Transverse colon (tissue), 4 donors: ENCODE results near the gene BICDL1. TPM values are rescaled to one million over a fixed set of nuclear protein-coding genes. Genes with fewer than 3 reads are reported as not detected.

Experiments
- DNase-seq: peaks from one replicate; pipeline ENCODE4 v3.0.0-alpha.2; 2019
- H3K27ac ChIP-seq, 4 donors: fragments of 200-600 bp; sonication (generic); 2 replicates each; pipeline ENCODE4 v1.5.1; 2016 to 2018; ENCODE audit warnings: inconsistent platforms in 4 of 4
- H3K27me3 ChIP-seq: fragments of 200-600 bp; sonication (generic); 2 replicates; pipeline ENCODE4 v1.5.1; 2017; ENCODE audit warnings: inconsistent platforms
- H3K36me3 ChIP-seq, 4 donors: fragments of 200-600 bp; sonication (generic); 2 replicates each; pipeline ENCODE4 v1.5.1; 2017 to 2019; ENCODE audit warnings: inconsistent platforms in 4 of 4
- H3K4me1 ChIP-seq, 4 donors: fragments of 200-600 bp; sonication (generic); 2 replicates each; pipeline ENCODE4 v1.5.1; 2017 to 2020; ENCODE audit warnings: inconsistent platforms in 4 of 4
- H3K4me3 ChIP-seq, 4 donors: fragments of 200-600 bp; sonication (generic); 1 replicate in 1 of 4; 2 replicates in 3 of 4; pipeline versions ENCODE4 v1.5.1 to v1.6.1; 2017 to 2019; ENCODE audit warnings: inconsistent platforms in 4 of 4
- H3K9me3 ChIP-seq, 2 donors: fragments of 200-600 bp; sonication (generic); 2 replicates each; pipeline ENCODE4 v1.5.1; 2017 to 2019; ENCODE audit warnings: inconsistent platforms in 2 of 2
- CTCF ChIP-seq, 5 experiments: fragments of 200-600 bp in 3 of 5; fragments of 450-650 bp in 2 of 5; sonication (generic) in 3 of 5; IDR thresholded peaks; 1 replicate in 2 of 5; 2 replicates in 3 of 5; pipeline ENCODE4 v1.5.1; 2016 to 2017; ENCODE audit warnings: antibody characterized with exemption in 5 of 5, inconsistent platforms in 3 of 5, mild to moderate bottlenecking in 2 of 5, moderate library complexity in 1 of 5
- EP300 ChIP-seq: sonication (generic); formaldehyde crosslinking; IDR thresholded peaks from one replicate; pipeline ENCODE4 v1.6.1; 2017; ENCODE audit warnings: antibody characterized with exemption, low read depth
- POLR2A ChIP-seq: fragments of 450-650 bp; IDR thresholded peaks from one replicate; pipeline ENCODE4 v1.6.1; 2016; ENCODE audit warnings: antibody characterized with exemption, mild to moderate bottlenecking, moderate library complexity
- POLR2AphosphoS5 ChIP-seq, 3 donors: sonication (generic); formaldehyde crosslinking; IDR thresholded peaks; one replicate each; pipeline ENCODE4 v1.6.1; 2016; ENCODE audit warnings: antibody characterized with exemption in 3 of 3
- WGBS, 2 donors: methylation state at CpG; one replicate each; pipeline ENCODE4 v1.1.5; 2018; ENCODE audit warnings: low coverage in 1 of 2; 5-methylcytosine and 5-hydroxymethylcytosine counted together
- in situ Hi-C, 4 donors: fragments of 200-750 bp; cut with MboI; loops; one replicate each; pipeline versions ENCODE4 v1.15.0 to v1.15.1; 2017; ENCODE audit warnings: low sequenced_read_pairs in 3 of 4, low pct_ligation_motif_present in 1 of 4, low pct_unique_long_range_greater_than_20kb in 1 of 4
- intact Hi-C: fragments of 100-400 bp; cut with DNase I; formaldehyde crosslinking; loops from one replicate; pipeline ENCODE4 v1.15.1; 2023; ENCODE audit warnings: low total_unique reads
- total RNA-seq, 4 donors: library from RNA; depleted of rRNA; stranded (reverse); fragments of >200 nt; gene quantifications; one replicate each; pipeline ENCODE4 v1.1.0, GENCODE V29; 2016

Gene BICDL1
- total RNA-seq, 4 donors from 2014 or later: 3.2 to 19.5 (median 6.9) TPM

GRCh38 chr12:120103044-120103338 lies 114.0 kb downstream of the BICDL1 start:
- intact Hi-C loops: no loop called here
- Histone ChIP-seq H3K36me3 (peaks cover 0 to 14% (median 3%) of the 10 kb centered on the region in 4 donors), H3K4me3 (no peak overlapping the region), H3K9me3 (no peaks in the 10 kb centered on the region), H3K27me3 (no peaks in the 10 kb centered on the region), H3K27ac (no peak overlapping the region), H3K4me1 (peaks cover 17 to 33% (median 22%) of the 10 kb centered on the region in 4 donors)
- WGBS, 2 donors: 92% methylated on average over 10 of the region's 11 CpGs; no CpG with 5 or more reads in 1 of the 2 donors
- in situ Hi-C loops: no loop called here
- no peak for DNase-seq
- no peak for TF ChIP-seq EP300
- no peak for TF ChIP-seq POLR2AphosphoS5 (IDR thresholded peaks at IDR 0.05)
- TF ChIP-seq CTCF (IDR thresholded peaks at IDR 0.05): no peak
- no peak for TF ChIP-seq POLR2A

GRCh38 chr12:120103371-120103770 lies 114.3 kb downstream of the BICDL1 start:
- TF ChIP-seq POLR2A (no peak), EP300 (no peak), POLR2AphosphoS5 (IDR thresholded peaks at IDR 0.05) (no peak), CTCF (IDR thresholded peaks at IDR 0.05) (no peak)
- H3K9me3 ChIP-seq: no peaks in the 10 kb centered on the region
- WGBS, 2 donors: 97% methylated on average over 13 of the region's 13 CpGs; no CpG with 5 or more reads in 1 of the 2 donors
- in situ Hi-C loops: no loop called here
- intact Hi-C loops: no loop called here
- H3K36me3 ChIP-seq: peaks cover 0 to 10% (median 3%) of the 10 kb centered on the region in 4 donors
- H3K4me3 ChIP-seq: no peak overlapping the region
- DNase-seq: no peak
- no peak overlapping the region for H3K27ac ChIP-seq
- peaks cover 17 to 33% (median 22%) of the 10 kb centered on the region in 4 donors for H3K4me1 ChIP-seq
- no peaks in the 10 kb centered on the region for H3K27me3 ChIP-seq

- no peak for DNase-seq
- Histone ChIP-seq H3K27ac (no peak overlapping the region), H3K36me3 (peaks cover 0 to 7% (median 3%) of the 10 kb centered on the region in 4 donors), H3K4me1 (peaks cover 10 to 36% (median 18%) of the 10 kb centered on the region in 4 donors), H3K4me3 (no peak overlapping the region), H3K9me3 (no peaks in the 10 kb centered on the region), H3K27me3 (no peaks in the 10 kb centered on the region)
- intact Hi-C loops (no loop called here), in situ Hi-C loops (no loop called here)
- WGBS, 2 donors: 96 to 100% methylated on average over 1 of the region's 1 CpG
- no peak for TF ChIP-seq EP300
- no peak for TF ChIP-seq CTCF (IDR thresholded peaks at IDR 0.05)
- TF ChIP-seq POLR2AphosphoS5 (IDR thresholded peaks at IDR 0.05): no peak
- TF ChIP-seq POLR2A: no peak
These were observed 117.1 kb downstream of the BICDL1 start for GRCh38 chr12:120106151-120106550.

- H3K9me3 ChIP-seq: no peaks in the 10 kb centered on the region
- intact Hi-C loops: no loop called here
- H3K27ac ChIP-seq: no peak overlapping the region
- 86% methylated on average over 10 of the region's 10 CpGs; no CpG with 5 or more reads in 1 of the 2 donors for WGBS, 2 donors
- in situ Hi-C loops: no loop called here
- no peak for DNase-seq
- H3K36me3 ChIP-seq: no peaks in the 10 kb centered on the region
- no peak overlapping the region for H3K4me3 ChIP-seq
- no peaks in the 10 kb centered on the region for H3K27me3 ChIP-seq
- peaks cover 7 to 44% (median 10%) of the 10 kb centered on the region in 4 donors for H3K4me1 ChIP-seq
- TF ChIP-seq POLR2AphosphoS5 (IDR thresholded peaks at IDR 0.05) (no peak), EP300 (no peak), POLR2A (no peak), CTCF (IDR thresholded peaks at IDR 0.05) (no peak)
These were observed 120.7 kb downstream of the BICDL1 start for GRCh38 chr12:120109570-120110267.
